SU-DHL-6 (cell line): ENCODE data around the gene EHBP1L1.
A peak's percentile ranks its signal among the peaks of the same experiment; 100 is the strongest.

ENCODE experiments used
- H2AFZ ChIP-seq: fragments of 200-600 bp; sonication (generic); 2 replicates; pipeline ENCODE4 v1.6.1; 2014; ENCODE audit warnings: low read depth, mild to moderate bottlenecking, moderate library complexity, mixed read lengths, antibody characterized with exemption, low read length; ENCODE audit not compliant: severe bottlenecking
- H3F3A ChIP-seq: fragments of 200-600 bp; shearing (Covaris generic); 2 replicates; pipeline ENCODE4 v1.6.0; 2016; ENCODE audit warnings: antibody characterized with exemption, mild to moderate bottlenecking; ENCODE audit not compliant: insufficient read depth
- H3K27ac ChIP-seq: fragments of 200-600 bp; sonication (generic); 2 replicates; pipeline ENCODE4 v1.5.1; 2016; ENCODE audit warnings: low read depth, mild to moderate bottlenecking, low read length, moderate library complexity, mixed read lengths
- H3K27me3 ChIP-seq: fragments of 200-600 bp; sonication (generic), shearing (Covaris generic); 2 replicates; pipeline ENCODE4 v1.6.0; 2014; ENCODE audit warnings: mild to moderate bottlenecking, low read length
- H3K36me3 ChIP-seq: fragments of 200-600 bp; sonication (generic); 2 replicates; pipeline ENCODE4 v1.6.1; 2014; ENCODE audit warnings: mild to moderate bottlenecking, low read length, mixed read lengths
- H3K4me2 ChIP-seq: fragments of 300-600, 200-600 bp; shearing (Covaris generic), sonication (generic); 2 replicates; pipeline ENCODE4 v1.6.0; 2014; ENCODE audit warnings: low read length, low read depth, mild to moderate bottlenecking; ENCODE audit not compliant: poor library complexity, severe bottlenecking
- H3K4me3 ChIP-seq: fragments of 200-600 bp; sonication (generic); 2 replicates; pipeline ENCODE4 v1.5.1; 2014; ENCODE audit warnings: antibody characterized with exemption, low read length, mild to moderate bottlenecking, mixed read lengths; ENCODE audit not compliant: insufficient read depth, poor library complexity, severe bottlenecking
- H3K79me2 ChIP-seq: fragments of 200-600 bp; sonication (generic); 2 replicates; pipeline ENCODE4 v1.6.1; 2014; ENCODE audit warnings: mild to moderate bottlenecking, low read length, moderate library complexity; ENCODE audit not compliant: insufficient read depth
- H3K9ac ChIP-seq: fragments of 200-600 bp; sonication (generic); 2 replicates; pipeline ENCODE4 v1.7.0; 2014; ENCODE audit warnings: mild to moderate bottlenecking, low read length
- H3K9me2 ChIP-seq: fragments of 200-600 bp; sonication (generic); replicated peaks from 2 replicates; pipeline ENCODE4 v1.6.1; 2014; ENCODE audit warnings: low read length; ENCODE audit not compliant: insufficient read depth
- H3K9me3 ChIP-seq: fragments of 200-600 bp; sonication (generic); 2 replicates; pipeline ENCODE4 v1.6.1; 2014; ENCODE audit warnings: low read length, mixed read lengths; ENCODE audit not compliant: insufficient read depth
- H4K20me1 ChIP-seq: fragments of 200-600 bp; sonication (generic); 2 replicates; pipeline ENCODE4 v1.6.1; 2014; ENCODE audit warnings: low read depth, mild to moderate bottlenecking, antibody characterized with exemption, low read length, moderate library complexity, mixed read lengths
- CTCF ChIP-seq: fragments of 200-600 bp; sonication (generic); IDR thresholded peaks from one replicate; pipeline ENCODE4 v1.5.1; 2017; ENCODE audit warnings: antibody characterized with exemption, mild to moderate bottlenecking, low read length, moderate library complexity; ENCODE audit not compliant: insufficient read depth, poor library complexity, severe bottlenecking
- EZH2phosphoT487 ChIP-seq: fragments of 200-600 bp; sonication (generic), shearing (Covaris generic); conservative IDR thresholded peaks from 2 replicates; pipeline ENCODE4 v1.6.1; 2018; ENCODE audit warnings: mild to moderate bottlenecking, antibody characterized with exemption, low read length, moderate library complexity, mixed read lengths

EHBP1L1 gene

GRCh38 chr11:65612691-65613090 lies 36.8 kb downstream of the EHBP1L1 start:
- Histone ChIP-seq H3K4me2 (peak overlapping the region; percentile 78), H3K4me3 (no peak overlapping the region), H3K27me3 (no peaks in the 10 kb centered on the region), H2AFZ (no peak overlapping the region), H4K20me1 (no peaks in the 10 kb centered on the region; the same call in 1 of the 2 replicates), H3K9me2 (no peaks in the 10 kb centered on the region), H3F3A (no peaks in the 10 kb centered on the region), H3K9ac (no peak overlapping the region; the same call in 1 of the 2 replicates), H3K9me3 (no peaks in the 10 kb centered on the region), H3K36me3 (no peaks in the 10 kb centered on the region), H3K27ac (no peak overlapping the region), H3K79me2 (peaks cover 25% of the 10 kb centered on the region)
- TF ChIP-seq EZH2phosphoT487: no peak

GRCh38 chr11:65613091-65613928 lies 37.5 kb downstream of the EHBP1L1 start:
- H3K4me2 ChIP-seq: peak overlapping the region; percentile 78
- H3K4me3 ChIP-seq: peak overlapping the region; percentile 85
- H3K9ac ChIP-seq: peak overlapping the region; percentile 75
- no peaks in the 10 kb centered on the region; the same call in 1 of the 2 replicates for H4K20me1 ChIP-seq
- H3F3A ChIP-seq: no peaks in the 10 kb centered on the region
- TF ChIP-seq EZH2phosphoT487: no peak
- H2AFZ ChIP-seq: peak overlapping the region; percentile 36
- H3K79me2 ChIP-seq: peaks cover 30% of the 10 kb centered on the region
- no peaks in the 10 kb centered on the region for H3K9me3 ChIP-seq
- H3K27ac ChIP-seq: peak overlapping the region; percentile 70
- no peaks in the 10 kb centered on the region for H3K36me3 ChIP-seq
- no peaks in the 10 kb centered on the region for H3K9me2 ChIP-seq
- H3K27me3 ChIP-seq: no peaks in the 10 kb centered on the region

GRCh38 chr11:65615229-65615949 lies 39.5 kb downstream of the EHBP1L1 start, which contains the start of gene PCNX3:
Gene PCNX3 (plus strand): TSS chr11:65615776. CDS start chr11:65616312, 536 bp downstream.
- Histone ChIP-seq H3F3A (no peaks in the 10 kb centered on the region), H3K27me3 (no peaks in the 10 kb centered on the region), H3K9me3 (no peaks in the 10 kb centered on the region), H3K4me3 (peak within 1 kb of the TSS; percentile 86), H3K36me3 (no peaks in the 10 kb centered on the region), H3K79me2 (peaks cover 35% of the 10 kb centered on the region), H3K27ac (peak within 1 kb of the TSS; percentile 76), H4K20me1 (no peaks in the 10 kb centered on the region; the same call in 1 of the 2 replicates), H3K9me2 (no peaks in the 10 kb centered on the region), H3K4me2 (peak within 1 kb of the TSS; percentile 91), H3K9ac (peak within 1 kb of the TSS; percentile 92), H2AFZ (peak within 1 kb of the TSS; percentile 32)
- TF ChIP-seq EZH2phosphoT487: no peak
- no peak for TF ChIP-seq CTCF

- H3K9me2 ChIP-seq: no peaks in the 10 kb centered on the region
- H3K9ac ChIP-seq: peak overlapping the region; percentile 92
- peak overlapping the region; percentile 91 for H3K4me2 ChIP-seq
- no peaks in the 10 kb centered on the region for H3K9me3 ChIP-seq
- H3K27ac ChIP-seq: peak overlapping the region; percentile 76
- H3F3A ChIP-seq: no peaks in the 10 kb centered on the region
- H2AFZ ChIP-seq: no peak overlapping the region
- H3K79me2 ChIP-seq: peaks cover 35% of the 10 kb centered on the region
- H3K36me3 ChIP-seq: no peaks in the 10 kb centered on the region
- TF ChIP-seq CTCF: no peak
- no peak for TF ChIP-seq EZH2phosphoT487
- H4K20me1 ChIP-seq: no peaks in the 10 kb centered on the region; the same call in 1 of the 2 replicates
- no peaks in the 10 kb centered on the region for H3K27me3 ChIP-seq
- peak overlapping the region; percentile 86 for H3K4me3 ChIP-seq
Measured at GRCh38 chr11:65615950-65616574, 40.2 kb downstream of the EHBP1L1 start.
